ENCODE data around the gene COMP. TPM values are rescaled to one million over a fixed set of nuclear protein-coding genes. Genes with fewer than 3 reads are reported as not detected.

Gene COMP
- total RNA-seq, 1 donor from 2014 or later, result not detected

GRCh38 chr19:18788529-18789421 is 2.3 kb downstream of the COMP start:
- intact Hi-C loops (cut with micrococcal nuclease), result loop anchor here (5.0 kb wide), 1 partner anchor 44 kb away; the partner anchor contains the start of gene UPF1

GRCh38 chr19:18785179-18786124 is 5.7 kb downstream of the COMP start:
- H3K4me3 Mint-ChIP-seq, result no peak overlapping the region
- intact Hi-C loops (cut with micrococcal nuclease), result loop anchor here (1.0 to 5.0 kb wide), 3 partner anchors 47 to 177 kb away; partner anchors contain the start of gene UPF1
- H3K27me3 Mint-ChIP-seq (ENCODE audit: insufficient read depth), result peaks cover 34% of the 10 kb centered on the region
- H3K9me3 Mint-ChIP-seq, result no peaks in the 10 kb centered on the region
- no peak overlapping the region for H3K27ac Mint-ChIP-seq
- peaks cover 1% of the 10 kb centered on the region for H3K36me3 Mint-ChIP-seq (ENCODE audit: low read depth)
- H3K4me1 Mint-ChIP-seq (ENCODE audit: low read depth), result peaks cover 9% of the 10 kb centered on the region
- DNase-seq (ENCODE audit: low spot score), result peak; percentile 41

More at GRCh38 chr19:18788529-18789421, 2.3 kb downstream of the COMP start:
- Mint-ChIP-seq H3K9me3 (no peaks in the 10 kb centered on the region), H3K27ac (peak overlapping the region; percentile 67), H3K27me3 (ENCODE audit: insufficient read depth) (peaks cover 56% of the 10 kb centered on the region), H3K4me3 (no peak overlapping the region), H3K36me3 (ENCODE audit: low read depth) (peaks cover 1% of the 10 kb centered on the region), H3K4me1 (ENCODE audit: low read depth) (peaks cover 9% of the 10 kb centered on the region)
- no peak for DNase-seq (ENCODE audit: low spot score)

GRCh38 chr19:18784786-18785120 is 6.4 kb downstream of the COMP start:
- Mint-ChIP-seq H3K4me1 (ENCODE audit: low read depth) (peaks cover 9% of the 10 kb centered on the region), H3K9me3 (no peaks in the 10 kb centered on the region), H3K27me3 (ENCODE audit: insufficient read depth) (peaks cover 29% of the 10 kb centered on the region), H3K36me3 (ENCODE audit: low read depth) (peaks cover 1% of the 10 kb centered on the region), H3K4me3 (no peak overlapping the region), H3K27ac (no peak overlapping the region)
- DNase-seq (ENCODE audit: low spot score), result no peak
- intact Hi-C loops (cut with micrococcal nuclease), result loop anchor here (1.0 to 5.0 kb wide), 3 partner anchors 48 to 176 kb away; partner anchors contain the start of gene UPF1

GRCh38 chr19:18783958-18784785 is 6.9 kb downstream of the COMP start:
- no peak for DNase-seq (ENCODE audit: low spot score)
- Mint-ChIP-seq H3K9me3 (no peaks in the 10 kb centered on the region), H3K4me3 (no peak overlapping the region), H3K27me3 (ENCODE audit: insufficient read depth) (peaks cover 23% of the 10 kb centered on the region), H3K4me1 (ENCODE audit: low read depth) (peaks cover 6% of the 10 kb centered on the region), H3K36me3 (ENCODE audit: low read depth) (no peaks in the 10 kb centered on the region), H3K27ac (no peak overlapping the region)
- intact Hi-C loops (cut with micrococcal nuclease), result loop anchor here (2.0 kb wide), 1 partner anchor 175 kb away; no protein-coding TSS in a partner anchor

- intact Hi-C loops (cut with micrococcal nuclease), result no loop called here
- Mint-ChIP-seq H3K36me3 (ENCODE audit: low read depth) (no peaks in the 10 kb centered on the region), H3K27ac (no peak overlapping the region), H3K27me3 (ENCODE audit: insufficient read depth) (peaks cover 20% of the 10 kb centered on the region), H3K4me1 (ENCODE audit: low read depth) (peaks cover 4% of the 10 kb centered on the region), H3K9me3 (no peaks in the 10 kb centered on the region), H3K4me3 (no peak overlapping the region)
- no peak for DNase-seq (ENCODE audit: low spot score)
These were observed 8.4 kb downstream of the COMP start for GRCh38 chr19:18782559-18783225.

- intact Hi-C loops (cut with micrococcal nuclease), result no loop called here
- Mint-ChIP-seq H3K27ac (no peak overlapping the region), H3K9me3 (no peaks in the 10 kb centered on the region), H3K36me3 (ENCODE audit: low read depth) (no peaks in the 10 kb centered on the region), H3K4me3 (no peak overlapping the region), H3K4me1 (ENCODE audit: low read depth) (peaks cover 4% of the 10 kb centered on the region), H3K27me3 (ENCODE audit: insufficient read depth) (peaks cover 13% of the 10 kb centered on the region)
- DNase-seq (ENCODE audit: low spot score), result no peak
These were observed 9.1 kb downstream of the COMP start for GRCh38 chr19:18781885-18782527.

GRCh38 chr19:18781047-18781600 is 10.0 kb downstream of the COMP start:
- H3K36me3 Mint-ChIP-seq (ENCODE audit: low read depth), result no peaks in the 10 kb centered on the region
- H3K4me3 Mint-ChIP-seq, result no peak overlapping the region
- H3K4me1 Mint-ChIP-seq (ENCODE audit: low read depth), result peaks cover 4% of the 10 kb centered on the region
- intact Hi-C loops (cut with micrococcal nuclease), result no loop called here
- peaks cover 6% of the 10 kb centered on the region for H3K27me3 Mint-ChIP-seq (ENCODE audit: insufficient read depth)
- no peak overlapping the region for H3K27ac Mint-ChIP-seq
- no peaks in the 10 kb centered on the region for H3K9me3 Mint-ChIP-seq
- no peak for DNase-seq (ENCODE audit: low spot score)

- Mint-ChIP-seq H3K27ac (no peak overlapping the region), H3K4me3 (no peak overlapping the region), H3K9me3 (no peaks in the 10 kb centered on the region), H3K4me1 (ENCODE audit: low read depth) (peaks cover 4% of the 10 kb centered on the region), H3K36me3 (ENCODE audit: low read depth) (no peaks in the 10 kb centered on the region), H3K27me3 (ENCODE audit: insufficient read depth) (peaks cover 2% of the 10 kb centered on the region)
- DNase-seq (ENCODE audit: low spot score), result no peak
- intact Hi-C loops (cut with micrococcal nuclease), result no loop called here
These were observed 10.5 kb downstream of the COMP start for GRCh38 chr19:18780631-18781030.

- no peak for DNase-seq (ENCODE audit: low spot score)
- intact Hi-C loops (cut with micrococcal nuclease), result no loop called here
- H3K9me3 Mint-ChIP-seq, result no peaks in the 10 kb centered on the region
- peaks cover 2% of the 10 kb centered on the region for H3K27me3 Mint-ChIP-seq (ENCODE audit: insufficient read depth)
- H3K27ac Mint-ChIP-seq, result no peak overlapping the region
- H3K4me3 Mint-ChIP-seq, result no peak overlapping the region
- H3K36me3 Mint-ChIP-seq (ENCODE audit: low read depth), result no peaks in the 10 kb centered on the region
- no peaks in the 10 kb centered on the region for H3K4me1 Mint-ChIP-seq (ENCODE audit: low read depth)
These were observed 11.0 kb downstream of the COMP start for GRCh38 chr19:18780081-18780480.

- DNase-seq (ENCODE audit: low spot score), result no peak
- H3K9me3 Mint-ChIP-seq, result no peaks in the 10 kb centered on the region
- peaks cover 2% of the 10 kb centered on the region for H3K27me3 Mint-ChIP-seq (ENCODE audit: insufficient read depth)
- no peak overlapping the region for H3K27ac Mint-ChIP-seq
- H3K36me3 Mint-ChIP-seq (ENCODE audit: low read depth), result no peaks in the 10 kb centered on the region
- H3K4me3 Mint-ChIP-seq, result no peak overlapping the region
- intact Hi-C loops (cut with micrococcal nuclease), result no loop called here
- H3K4me1 Mint-ChIP-seq (ENCODE audit: low read depth), result no peaks in the 10 kb centered on the region
These were observed 12.1 kb downstream of the COMP start for GRCh38 chr19:18778826-18779495.

GRCh38 chr19:18778076-18778389 is 13.1 kb downstream of the COMP start:
- DNase-seq (ENCODE audit: low spot score), result no peak
- H3K9me3 Mint-ChIP-seq, result no peaks in the 10 kb centered on the region
- H3K27ac Mint-ChIP-seq, result no peak overlapping the region
- H3K36me3 Mint-ChIP-seq (ENCODE audit: low read depth), result no peaks in the 10 kb centered on the region
- peaks cover 2% of the 10 kb centered on the region for H3K27me3 Mint-ChIP-seq (ENCODE audit: insufficient read depth)
- no peak overlapping the region for H3K4me3 Mint-ChIP-seq
- H3K4me1 Mint-ChIP-seq (ENCODE audit: low read depth), result no peaks in the 10 kb centered on the region
- intact Hi-C loops (cut with micrococcal nuclease), result no loop called here
